HepG2 (cell line): Measurements from ENCODE around the gene NUDT7. TPM values are rescaled to one million over a fixed set of nuclear protein-coding genes. Genes with fewer than 3 reads are reported as not detected.

Experiments
- ADNP ChIP-seq: sonication (generic); formaldehyde crosslinking; IDR thresholded peaks from 2 replicates; pipeline ENCODE4 v1.4.0; 2020; ENCODE audit warnings: missing genetic modification reagents
- ATF7-NPFF ChIP-seq: sonication (generic); formaldehyde crosslinking; IDR thresholded peaks from 2 replicates; pipeline ENCODE4 v1.8.1; 2023; ENCODE audit warnings: mild to moderate bottlenecking, low read depth, missing genetic modification reagents, moderate library complexity
- EHMT2 ChIP-seq: fragments of 200-600 bp; sonication (generic); IDR thresholded peaks from 2 replicates; pipeline ENCODE4 v1.7.0; 2017; ENCODE audit warnings: antibody characterized with exemption, low read depth, low read length, borderline replicate concordance
- GFI1 ChIP-seq: sonication (generic); formaldehyde crosslinking; IDR thresholded peaks from 2 replicates; pipeline ENCODE4 v1.5.0; 2020; ENCODE audit warnings: missing genetic modification reagents, mild to moderate bottlenecking, borderline replicate concordance
- HES4 ChIP-seq: sonication (generic); formaldehyde crosslinking; IDR thresholded peaks from 2 replicates; pipeline ENCODE4 v1.9.0; 2021; ENCODE audit warnings: mild to moderate bottlenecking, missing genetic modification reagents, borderline replicate concordance
- IRX3 ChIP-seq: sonication (generic); formaldehyde crosslinking; IDR thresholded peaks from 2 replicates; pipeline ENCODE4 v1.8.1; 2023; ENCODE audit warnings: mild to moderate bottlenecking, low read depth, missing genetic modification reagents, borderline replicate concordance
- PCBP1 ChIP-seq: fragments of 200-400 bp; formaldehyde crosslinking; IDR thresholded peaks from 2 replicates; pipeline ENCODE4 v1.6.1; 2017; ENCODE audit warnings: mild to moderate bottlenecking, low read depth, low read length, borderline replicate concordance
- RORA ChIP-seq: sonication (generic); formaldehyde crosslinking; IDR thresholded peaks from 2 replicates; pipeline ENCODE4 v1.5.0; 2020; ENCODE audit warnings: mild to moderate bottlenecking, missing genetic modification reagents, moderate library complexity
- SP1 ChIP-seq, 2 experiments: fragments of 450-650 bp in 1 of 2; sonication (generic) in 1 of 2; formaldehyde crosslinking in 1 of 2; IDR thresholded peaks; 2 replicates each; pipeline versions ENCODE4 v1.4.0 to v1.6.1; 2016 to 2020; ENCODE audit warnings: missing genetic modification reagents in 1 of 2
- SYNCRIP ChIP-seq: fragments of 200-400 bp; formaldehyde crosslinking; IDR thresholded peaks from 2 replicates; pipeline ENCODE4 v1.6.1; 2018; ENCODE audit warnings: mild to moderate bottlenecking, low read depth, low read length; ENCODE audit not compliant: insufficient read depth
- TCF7 ChIP-seq: sonication (generic); IDR thresholded peaks from 2 replicates; pipeline ENCODE4 v1.6.1; 2016; ENCODE audit warnings: antibody characterized with exemption, low read depth
- TIGD3 ChIP-seq: sonication (generic); formaldehyde crosslinking; IDR thresholded peaks from 2 replicates; pipeline ENCODE4 v1.5.1; 2020; ENCODE audit warnings: mild to moderate bottlenecking, missing genetic modification reagents, borderline replicate concordance
- WIZ ChIP-seq: sonication (generic); formaldehyde crosslinking; IDR thresholded peaks from 2 replicates; pipeline ENCODE4 v1.5.1; 2020; ENCODE audit warnings: mild to moderate bottlenecking, missing genetic modification reagents
- ZBTB33 ChIP-seq: sonication (generic); formaldehyde crosslinking; IDR thresholded peaks from 2 replicates; pipeline ENCODE4 v1.4.0; 2020; ENCODE audit warnings: missing genetic modification reagents
- ZBTB49 ChIP-seq: sonication (generic); formaldehyde crosslinking; IDR thresholded peaks from 2 replicates; pipeline ENCODE4 v1.4.0; 2020; ENCODE audit warnings: missing genetic modification reagents, borderline replicate concordance
- ZC3H13 ChIP-seq: sonication (generic); formaldehyde crosslinking; IDR thresholded peaks from 2 replicates; pipeline ENCODE4 v1.8.1; 2023; ENCODE audit warnings: mild to moderate bottlenecking, missing genetic modification reagents, moderate library complexity
- ZFP36L1 ChIP-seq: sonication (generic); formaldehyde crosslinking; IDR thresholded peaks from 2 replicates; pipeline ENCODE4 v1.8.0; 2022; ENCODE audit warnings: mild to moderate bottlenecking, missing genetic modification reagents, moderate library complexity
- ZNF232 ChIP-seq: sonication (generic); formaldehyde crosslinking; IDR thresholded peaks from 2 replicates; pipeline ENCODE4 v1.4.0; 2020; ENCODE audit warnings: missing genetic modification reagents, borderline replicate concordance
- ZNF331 ChIP-seq: sonication (generic); formaldehyde crosslinking; IDR thresholded peaks from 2 replicates; pipeline ENCODE4 v1.4.0; 2020; ENCODE audit warnings: missing genetic modification reagents
- ZNF432 ChIP-seq: sonication (generic); formaldehyde crosslinking; IDR thresholded peaks from 2 replicates; pipeline ENCODE4 v1.5.0; 2020; ENCODE audit warnings: missing genetic modification reagents, mild to moderate bottlenecking, borderline replicate concordance
- ZNF773 ChIP-seq: sonication (generic); formaldehyde crosslinking; IDR thresholded peaks from 2 replicates; pipeline ENCODE4 v1.4.0; 2020; ENCODE audit warnings: missing genetic modification reagents, borderline replicate concordance
- polyA plus RNA-seq, 8 experiments: library from polyadenylated mRNA; depleted of rRNA in 3 of 8; stranded (reverse) in 7 of 8; unstranded in 1 of 8; fragments of >200 nt; fragmentation: Illumina TruSeq in 4 of 8; extraction: Trizol in 4 of 8; gene quantifications; 2 replicates each; pipeline versions ENCODE4 v1.2.1 to v1.2.3, GENCODE V29; 2011 to 2016; ENCODE audit warnings: low read depth in 4 of 8, missing spikeins in 1 of 8, mixed read lengths in 1 of 8; ENCODE audit not compliant: insufficient read depth in 1 of 8
- total RNA-seq, 5 experiments: library from RNA; depleted of rRNA; stranded (reverse); fragments of >200 nt; fragmentation: Illumina TruSeq; extraction: Trizol; gene quantifications; 2 replicates each; pipeline ENCODE4 v1.2.3, GENCODE V29; 2016; ENCODE audit warnings: low read depth in 1 of 5

NUDT7 gene
- total and polyA plus RNA-seq, 2 of the 13 experiments (the other 11 are each of a cell fraction or from before 2014, with no cell fraction given): 14.3 to 23.9 TPM

- TF ChIP-seq ZNF432 (CRISPR knock-in tag) (no peak), EHMT2 (peak; percentile 20; the same call in 1 of the 2 replicates), GFI1 (CRISPR knock-in tag) (peak; percentile 70), ZNF232 (CRISPR knock-in tag) (no peak), ZBTB49 (no peak), IRX3 (peak; percentile 66; the same call in 1 of the 2 replicates), TIGD3 (CRISPR knock-in tag) (no peak), TCF7 (no peak), HES4 (CRISPR knock-in tag) (peak; percentile 82; the same call in 1 of the 2 replicates), SP1 (IDR thresholded peaks at IDR 0.05) (no peak), SP1 (CRISPR knock-in tag; IDR thresholded peaks at IDR 0.05) (no peak), ATF7-NPFF (peak; percentile 75), ZC3H13 (0 out of 2 replicates have a peak, but pooled peaks have one; percentile 21), ZNF773 (CRISPR knock-in tag) (peak; percentile 24; the same call in 1 of the 2 replicates), ADNP (CRISPR knock-in tag) (no peak), WIZ (no peak), ZBTB33 (CRISPR knock-in tag) (no peak), ZFP36L1 (CRISPR knock-in tag) (0 out of 2 replicates have a peak, but pooled peaks have one; percentile 47), PCBP1 (no peak; the same call in 1 of the 2 replicates), SYNCRIP (no peak), RORA (CRISPR knock-in tag) (no peak), ZNF331 (peak; percentile 17)
Measured at GRCh38 chr16:77722309-77723107, at the start of gene NUDT7 (continued).
